ENCODE data around the gene ADAMTSL5.

- TF ChIP-seq SIN3A (IDR thresholded peaks at IDR 0.05; ENCODE audit: borderline replicate concordance, insufficient read depth, low read depth, low read length), result no peak
- no peak for TF ChIP-seq CTCF (IDR thresholded peaks at IDR 0.05)
- no peak for TF ChIP-seq REST (IDR thresholded peaks at IDR 0.05; ENCODE audit: insufficient read depth in 1 of 2, low read depth in 2 of 2, low read length in 1 of 2)
Measured at GRCh38 chr19:1524287-1524971, 11.6 kb upstream of the ADAMTSL5 start.

All from Panc1 (cell line).